GM12878 (cell line): ENCODE results near the gene FBXW9. TPM values are rescaled to one million over a fixed set of nuclear protein-coding genes. Genes with fewer than 3 reads are reported as not detected.

ENCODE experiments used
- BCLAF1 ChIP-seq: fragments of 450-650 bp; IDR thresholded peaks from 2 replicates; pipeline ENCODE4 v1.6.1; 2017; ENCODE audit warnings: antibody characterized with exemption, mild to moderate bottlenecking, moderate library complexity
- BMI1 ChIP-seq: fragments of 450-650 bp; IDR thresholded peaks from 2 replicates; pipeline ENCODE4 v1.6.1; 2016; ENCODE audit warnings: mild to moderate bottlenecking, moderate library complexity, borderline replicate concordance
- CBFB ChIP-seq: IDR thresholded peaks from 2 replicates; pipeline ENCODE4 v1.6.1; 2016; ENCODE audit warnings: antibody characterized with exemption, low read depth
- CREM ChIP-seq: IDR thresholded peaks from 2 replicates; pipeline ENCODE4 v1.6.1; 2014; ENCODE audit warnings: antibody characterized with exemption, low read depth
- E2F4 ChIP-seq: IDR thresholded peaks from 2 replicates; pipeline ENCODE4 v1.6.1; 2012; ENCODE audit warnings: low read depth, low read length, improper control_type of control experiment
- E4F1 ChIP-seq: fragments of 450-650 bp; IDR thresholded peaks from 2 replicates; pipeline ENCODE4 v1.6.1; 2018; ENCODE audit warnings: borderline replicate concordance, mild to moderate bottlenecking; ENCODE audit not compliant: partially characterized antibody
- EZH2 ChIP-seq: IDR thresholded peaks from 2 replicates; pipeline ENCODE4 v1.6.1; 2012; ENCODE audit warnings: low read depth, mild to moderate bottlenecking, control low read depth, inconsistent platforms, low read length, borderline replicate concordance; ENCODE audit not compliant: control insufficient read depth
- FOS ChIP-seq: IDR thresholded peaks from 3 replicates; pipeline ENCODE4 v1.6.1; 2011; ENCODE audit warnings: borderline replicate concordance; ENCODE audit not compliant: insufficient read length; ENCODE audit errors: extremely low read depth
- HDGF ChIP-seq: fragments of 450-650 bp; IDR thresholded peaks from 2 replicates; pipeline ENCODE4 v1.6.1; 2016; ENCODE audit warnings: antibody characterized with exemption
- HSF1 ChIP-seq: fragments of 150-350 bp; IDR thresholded peaks from 2 replicates; pipeline ENCODE4 v1.6.1; 2014; ENCODE audit warnings: mild to moderate bottlenecking, low read depth, low read length
- KLF5 ChIP-seq: fragments of 450-650 bp; IDR thresholded peaks from 2 replicates; pipeline ENCODE4 v1.6.1; 2014; ENCODE audit warnings: mild to moderate bottlenecking; ENCODE audit not compliant: partially characterized antibody
- MAX ChIP-seq: IDR thresholded peaks from 2 replicates; pipeline ENCODE4 v1.6.1; 2012; ENCODE audit warnings: low read depth, low read length, improper control_type of control experiment
- MEF2A ChIP-seq: IDR thresholded peaks from 2 replicates; pipeline ENCODE4 v1.6.1; 2011; ENCODE audit warnings: low read depth, mild to moderate bottlenecking, low read length, moderate library complexity; ENCODE audit not compliant: insufficient read depth
- MEF2B ChIP-seq: fragments of 450-650 bp; IDR thresholded peaks from 2 replicates; pipeline ENCODE4 v1.6.1; 2018; ENCODE audit warnings: mild to moderate bottlenecking, moderate library complexity; ENCODE audit not compliant: partially characterized antibody, poor library complexity, severe bottlenecking
- NFIC ChIP-seq: IDR thresholded peaks from 2 replicates; pipeline ENCODE4 v1.6.1; 2012; ENCODE audit warnings: low read depth, mild to moderate bottlenecking, inconsistent platforms, low read length, moderate library complexity
- NR2F1 ChIP-seq: fragments of 450-650 bp; conservative IDR thresholded peaks from 2 replicates; pipeline ENCODE4 v1.6.1; 2017; ENCODE audit warnings: mild to moderate bottlenecking
- SIX5 ChIP-seq: IDR thresholded peaks from 2 replicates; pipeline ENCODE4 v1.6.1; 2011; ENCODE audit warnings: mild to moderate bottlenecking, low read depth, low read length, moderate library complexity; ENCODE audit not compliant: severe bottlenecking
- SMAD5 ChIP-seq: IDR thresholded peaks from 2 replicates; pipeline ENCODE4 v1.6.1; 2016; ENCODE audit warnings: antibody characterized with exemption, low read depth
- TARDBP ChIP-seq: IDR thresholded peaks from 2 replicates; pipeline ENCODE4 v1.6.1; 2016; ENCODE audit warnings: borderline replicate concordance
- TCF12 ChIP-seq: IDR thresholded peaks from 2 replicates; pipeline ENCODE4 v1.6.1; 2011; ENCODE audit warnings: low read depth, mild to moderate bottlenecking, low read length
- ZNF622 ChIP-seq: fragments of 450-650 bp; IDR thresholded peaks from 2 replicates; pipeline ENCODE4 v1.6.1; 2017; ENCODE audit warnings: mild to moderate bottlenecking, inconsistent platforms
- polyA plus RNA-seq, 11 experiments: library from polyadenylated mRNA; depleted of rRNA in 4 of 11; unstranded in 6 of 11; stranded (reverse) in 5 of 11; fragments of >200 nt; fragmentation: Nextera tagmentation in 4 of 11; fragmentation: Illumina TruSeq in 1 of 11; extraction: Ambion mirVana in 4 of 11; extraction: Trizol in 1 of 11; gene quantifications; 1 replicate in 1 of 11; 2 replicates in 10 of 11; pipeline versions ENCODE4 v1.2.1 to v1.2.3, GENCODE V29; 2011 to 2016; ENCODE audit warnings: inconsistent platforms in 2 of 11, missing spikeins in 2 of 11, low read depth in 1 of 11
- total RNA-seq, 4 experiments: library from RNA; depleted of rRNA in 3 of 4; stranded (reverse); fragments of >200 nt in 3 of 4; fragmentation: Illumina TruSeq in 1 of 4; extraction: Trizol in 1 of 4; gene quantifications; 2 replicates each; pipeline versions ENCODE4 v1.2.1 to v1.2.3, GENCODE V29; 2013 to 2021

FBXW9 gene
- total and polyA plus RNA-seq, 10 of the 15 experiments (the other 5 are each of a cell fraction or from before 2014, with no cell fraction given), result 0.21 to 14.8 (median 7.3) TPM

GRCh38 chr19:12736995-12737834 lies 40.8 kb upstream of the FBXW9 start, which contains the start of gene GET3 (continued):
- TF ChIP-seq KLF5 (peak; percentile 99), MEF2A (no peak), E2F4 (peak; percentile 76), BMI1 (peak; percentile 88), CBFB (peak; percentile 82; the same call in 1 of the 2 replicates), CREM (0 out of 2 replicates have a peak, but pooled peaks have one; percentile 12), NR2F1 (peak; percentile 36; the same call in 1 of the 2 replicates), NFIC (peak; percentile 90), BCLAF1 (peak; percentile 92), MEF2B (peak; percentile 25), HDGF (peak; percentile 12; the same call in 1 of the 2 replicates), TCF12 (peak; percentile 57; the same call in 1 of the 2 replicates), E4F1 (peak; percentile 70), SMAD5 (peak; percentile 60; the same call in 1 of the 2 replicates), ZNF622 (no peak), HSF1 (peak; percentile 42; the same call in 1 of the 2 replicates), SIX5 (peak; percentile 67), MAX (no peak), TARDBP (no peak), FOS (peak; percentile 29), EZH2 (no peak)
